HepG2 (cell line): ENCODE measurements around the gene UCMA. TPM values are rescaled to one million over a fixed set of nuclear protein-coding genes. Genes with fewer than 3 reads are reported as not detected.
A peak's percentile ranks its signal among the peaks of the same experiment; 100 is the strongest.

Experiments
- AKNA ChIP-seq: sonication (generic); formaldehyde crosslinking; IDR thresholded peaks from 2 replicates; pipeline ENCODE4 v1.4.0; 2020; ENCODE audit warnings: missing genetic modification reagents, borderline replicate concordance
- BHLHE40 ChIP-seq: IDR thresholded peaks from 2 replicates; pipeline ENCODE4 v1.6.1; 2011; ENCODE audit warnings: low read length, improper control_type of control experiment
- JARID2 ChIP-seq: sonication (generic); formaldehyde crosslinking; IDR thresholded peaks from 2 replicates; pipeline ENCODE4 v1.8.1; 2023; ENCODE audit warnings: missing genetic modification reagents, inconsistent platforms; ENCODE audit not compliant: insufficient replicate concordance
- MAF1 ChIP-seq: sonication (generic); formaldehyde crosslinking; IDR thresholded peaks from 2 replicates; pipeline ENCODE4 v1.5.0; 2020; ENCODE audit warnings: missing genetic modification reagents, borderline replicate concordance
- TAF15 ChIP-seq: fragments of 200-400 bp; formaldehyde crosslinking; IDR thresholded peaks from one replicate; pipeline ENCODE4 v1.6.1; 2018; ENCODE audit warnings: mild to moderate bottlenecking, low read depth, low read length; ENCODE audit not compliant: poor library complexity, severe bottlenecking
- TCF12 ChIP-seq, 2 experiments: fragments of 450-650 bp in 1 of 2; sonication (generic) in 1 of 2; formaldehyde crosslinking in 1 of 2; IDR thresholded peaks; 2 replicates each; pipeline versions ENCODE4 v1.6.1 to v1.8.0; 2017 to 2022; ENCODE audit warnings: antibody characterized with exemption in 1 of 2, mild to moderate bottlenecking in 1 of 2, missing genetic modification reagents in 1 of 2, moderate library complexity in 1 of 2
- TMF1 ChIP-seq: sonication (generic); formaldehyde crosslinking; IDR thresholded peaks from 2 replicates; pipeline ENCODE4 v1.8.1; 2022; ENCODE audit warnings: low read depth, missing genetic modification reagents
- ZBTB49 ChIP-seq: sonication (generic); formaldehyde crosslinking; IDR thresholded peaks from 2 replicates; pipeline ENCODE4 v1.4.0; 2020; ENCODE audit warnings: missing genetic modification reagents, borderline replicate concordance
- ZNF383 ChIP-seq: sonication (generic); formaldehyde crosslinking; IDR thresholded peaks from 2 replicates; pipeline ENCODE4 v1.4.0; 2020; ENCODE audit warnings: missing genetic modification reagents, mild to moderate bottlenecking, borderline replicate concordance
- ZNF607 ChIP-seq: sonication (generic); formaldehyde crosslinking; IDR thresholded peaks from 2 replicates; pipeline ENCODE4 v1.5.1; 2020; ENCODE audit warnings: missing genetic modification reagents, mild to moderate bottlenecking, borderline replicate concordance
- ZNF703 ChIP-seq: sonication (generic); formaldehyde crosslinking; IDR thresholded peaks from 2 replicates; pipeline ENCODE4 v1.5.1; 2020; ENCODE audit warnings: missing genetic modification reagents, mild to moderate bottlenecking, moderate library complexity, borderline replicate concordance
- ZNF878 ChIP-seq: sonication (generic); formaldehyde crosslinking; IDR thresholded peaks from 2 replicates; pipeline ENCODE4 v1.8.1; 2023; ENCODE audit warnings: mild to moderate bottlenecking, missing genetic modification reagents, moderate library complexity
- ZNF891 ChIP-seq: sonication (generic); formaldehyde crosslinking; IDR thresholded peaks from 2 replicates; pipeline ENCODE4 v1.5.0; 2020; ENCODE audit warnings: mild to moderate bottlenecking, missing genetic modification reagents
- polyA plus RNA-seq, 8 experiments: library from polyadenylated mRNA; depleted of rRNA in 3 of 8; stranded (reverse) in 7 of 8; unstranded in 1 of 8; fragments of >200 nt; fragmentation: Illumina TruSeq in 4 of 8; extraction: Trizol in 4 of 8; gene quantifications; 2 replicates each; pipeline versions ENCODE4 v1.2.1 to v1.2.3, GENCODE V29; 2011 to 2016; ENCODE audit warnings: low read depth in 4 of 8, missing spikeins in 1 of 8, mixed read lengths in 1 of 8; ENCODE audit not compliant: insufficient read depth in 1 of 8
- total RNA-seq, 5 experiments: library from RNA; depleted of rRNA; stranded (reverse); fragments of >200 nt; fragmentation: Illumina TruSeq; extraction: Trizol; gene quantifications; 2 replicates each; pipeline ENCODE4 v1.2.3, GENCODE V29; 2016; ENCODE audit warnings: low read depth in 1 of 5
- TF ChIP-seq, protein P1 (sequence below): IDR thresholded peaks from 2 replicates; pipeline ENCODE4 v1.6.1; 2016; ENCODE audit warnings: missing compliant biosample characterization, missing genetic modification reagents, borderline replicate concordance
- TF ChIP-seq, protein P2 (sequence below): IDR thresholded peaks from 2 replicates; pipeline ENCODE4 v1.6.1; 2018; ENCODE audit warnings: missing genetic modification reagents
- TF ChIP-seq, protein P3 (sequence below): sonication (generic); formaldehyde crosslinking; IDR thresholded peaks from 2 replicates; pipeline ENCODE4 v1.5.0; 2020; ENCODE audit warnings: missing genetic modification reagents
- TF ChIP-seq, protein P4 (sequence below): sonication (generic); formaldehyde crosslinking; IDR thresholded peaks from 2 replicates; pipeline ENCODE4 v1.4.0; 2020; ENCODE audit warnings: missing genetic modification reagents

Gene UCMA
- total and polyA plus RNA-seq, 2 of the 13 experiments (the other 11 are each of a cell fraction or from before 2014, with no cell fraction given) = not detected

- TF ChIP-seq AKNA (CRISPR knock-in tag) (no peak), ZBTB49 (CRISPR knock-in tag) (no peak), TMF1 (CRISPR knock-in tag) (no peak), TAF15 (no peak), MAF1 (CRISPR knock-in tag) (no peak), ZNF878 (CRISPR knock-in tag) (no peak), BHLHE40 (0 out of 2 replicates have a peak, but pooled peaks have one; percentile 24), ZNF607 (CRISPR knock-in tag) (0 out of 2 replicates have a peak, but pooled peaks have one; percentile 50), JARID2 (CRISPR knock-in tag) (no peak), ZNF703 (CRISPR knock-in tag) (no peak), ZNF891 (CRISPR knock-in tag) (peak; percentile 5; the same call in 1 of the 2 replicates), TCF12 (IDR thresholded peaks at IDR 0.05) (no peak), TCF12 (CRISPR knock-in tag; IDR thresholded peaks at IDR 0.05) (no peak), ZNF383 (no peak)
- TF ChIP-seq, protein P1, sequence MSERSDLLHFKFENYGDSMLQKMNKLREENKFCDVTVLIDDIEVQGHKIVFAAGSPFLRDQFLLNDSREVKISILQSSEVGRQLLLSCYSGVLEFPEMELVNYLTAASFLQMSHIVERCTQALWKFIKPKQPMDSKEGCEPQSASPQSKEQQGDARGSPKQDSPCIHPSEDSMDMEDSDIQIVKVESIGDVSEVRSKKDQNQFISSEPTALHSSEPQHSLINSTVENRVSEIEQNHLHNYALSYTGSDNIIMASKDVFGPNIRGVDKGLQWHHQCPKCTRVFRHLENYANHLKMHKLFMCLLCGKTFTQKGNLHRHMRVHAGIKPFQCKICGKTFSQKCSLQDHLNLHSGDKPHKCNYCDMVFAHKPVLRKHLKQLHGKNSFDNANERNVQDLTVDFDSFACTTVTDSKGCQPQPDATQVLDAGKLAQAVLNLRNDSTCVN = no peak
- TF ChIP-seq, protein P2, sequence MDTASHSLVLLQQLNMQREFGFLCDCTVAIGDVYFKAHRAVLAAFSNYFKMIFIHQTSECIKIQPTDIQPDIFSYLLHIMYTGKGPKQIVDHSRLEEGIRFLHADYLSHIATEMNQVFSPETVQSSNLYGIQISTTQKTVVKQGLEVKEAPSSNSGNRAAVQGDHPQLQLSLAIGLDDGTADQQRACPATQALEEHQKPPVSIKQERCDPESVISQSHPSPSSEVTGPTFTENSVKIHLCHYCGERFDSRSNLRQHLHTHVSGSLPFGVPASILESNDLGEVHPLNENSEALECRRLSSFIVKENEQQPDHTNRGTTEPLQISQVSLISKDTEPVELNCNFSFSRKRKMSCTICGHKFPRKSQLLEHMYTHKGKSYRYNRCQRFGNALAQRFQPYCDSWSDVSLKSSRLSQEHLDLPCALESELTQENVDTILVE = no peak
- TF ChIP-seq, protein P3, sequence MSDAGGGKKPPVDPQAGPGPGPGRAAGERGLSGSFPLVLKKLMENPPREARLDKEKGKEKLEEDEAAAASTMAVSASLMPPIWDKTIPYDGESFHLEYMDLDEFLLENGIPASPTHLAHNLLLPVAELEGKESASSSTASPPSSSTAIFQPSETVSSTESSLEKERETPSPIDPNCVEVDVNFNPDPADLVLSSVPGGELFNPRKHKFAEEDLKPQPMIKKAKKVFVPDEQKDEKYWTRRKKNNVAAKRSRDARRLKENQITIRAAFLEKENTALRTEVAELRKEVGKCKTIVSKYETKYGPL (CRISPR knock-in tag) = no peak
- TF ChIP-seq, protein P4, sequence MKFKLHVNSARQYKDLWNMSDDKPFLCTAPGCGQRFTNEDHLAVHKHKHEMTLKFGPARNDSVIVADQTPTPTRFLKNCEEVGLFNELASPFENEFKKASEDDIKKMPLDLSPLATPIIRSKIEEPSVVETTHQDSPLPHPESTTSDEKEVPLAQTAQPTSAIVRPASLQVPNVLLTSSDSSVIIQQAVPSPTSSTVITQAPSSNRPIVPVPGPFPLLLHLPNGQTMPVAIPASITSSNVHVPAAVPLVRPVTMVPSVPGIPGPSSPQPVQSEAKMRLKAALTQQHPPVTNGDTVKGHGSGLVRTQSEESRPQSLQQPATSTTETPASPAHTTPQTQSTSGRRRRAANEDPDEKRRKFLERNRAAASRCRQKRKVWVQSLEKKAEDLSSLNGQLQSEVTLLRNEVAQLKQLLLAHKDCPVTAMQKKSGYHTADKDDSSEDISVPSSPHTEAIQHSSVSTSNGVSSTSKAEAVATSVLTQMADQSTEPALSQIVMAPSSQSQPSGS = no peak
Measured at GRCh38 chr10:13272164-13272571, 38.0 kb upstream of the UCMA start (continued).
